ENCODE results near the gene ATP11A. TPM values are rescaled to one million over a fixed set of nuclear protein-coding genes. Genes with fewer than 3 reads are reported as not detected.

Gene ATP11A
- total and polyA plus RNA-seq, 5 donors from 2014 or later = 3.8 to 75.7 (median 5.0) TPM

GRCh38 chr13:112658808-112659207 lies 31.0 kb upstream of the ATP11A start:
- Mint-ChIP-seq H3K4me3 (no peak overlapping the region), H3K27ac (no peak overlapping the region), H3K4me1 (no peaks in the 10 kb centered on the region), H3K27me3 (no peaks in the 10 kb centered on the region), H3K36me3 (no peaks in the 10 kb centered on the region), H3K9me3 (peaks cover 0 to 9% (median 1%) of the 10 kb centered on the region in 7 donors)
- Histone ChIP-seq H3K27ac (ENCODE audit: insufficient read depth, low read length, poor library complexity, severe bottlenecking) (no peak overlapping the region), H3K36me3 (ENCODE audit: control insufficient read depth, insufficient read depth, low read length) (no peaks in the 10 kb centered on the region), H3K4me3 (ENCODE audit: low read depth, low read length) (no peak overlapping the region), H3K4me1 (ENCODE audit: control insufficient read depth, insufficient read depth, low read length, poor library complexity, severe bottlenecking) (no peaks in the 10 kb centered on the region), H3K9me3 (ENCODE audit: control insufficient read depth in 2 of 2, low read length in 2 of 2) (no peaks in the 10 kb centered on the region), H3K27me3 (ENCODE audit: control insufficient read depth, insufficient read depth, low read length) (peaks cover 1% of the 10 kb centered on the region)
- DNase-seq (no peak), ATAC-seq (ENCODE audit: low read depth in 2 of 2) (no peak)

- Histone ChIP-seq H3K9me3 (ENCODE audit: control insufficient read depth in 2 of 2, low read length in 2 of 2) (no peaks in the 10 kb centered on the region), H3K27ac (ENCODE audit: insufficient read depth, low read length, poor library complexity, severe bottlenecking) (no peak overlapping the region), H3K36me3 (ENCODE audit: control insufficient read depth, insufficient read depth, low read length) (no peaks in the 10 kb centered on the region), H3K4me1 (ENCODE audit: control insufficient read depth, insufficient read depth, low read length, poor library complexity, severe bottlenecking) (no peaks in the 10 kb centered on the region), H3K27me3 (ENCODE audit: control insufficient read depth, insufficient read depth, low read length) (peaks cover 1% of the 10 kb centered on the region), H3K4me3 (ENCODE audit: low read depth, low read length) (no peak overlapping the region)
- DNase-seq = no peak
- no peak overlapping the region for H3K27ac Mint-ChIP-seq
- no peaks in the 10 kb centered on the region for H3K27me3 Mint-ChIP-seq
- no peak overlapping the region for H3K4me3 Mint-ChIP-seq
- no peaks in the 10 kb centered on the region for H3K4me1 Mint-ChIP-seq
- peaks cover 0 to 9% (median 2%) of the 10 kb centered on the region in 7 donors for H3K9me3 Mint-ChIP-seq
- ATAC-seq (ENCODE audit: low read depth in 2 of 2) = no peak
- H3K36me3 Mint-ChIP-seq = no peaks in the 10 kb centered on the region
These were observed 28.5 kb upstream of the ATP11A start for GRCh38 chr13:112661291-112661690.

DNA sequence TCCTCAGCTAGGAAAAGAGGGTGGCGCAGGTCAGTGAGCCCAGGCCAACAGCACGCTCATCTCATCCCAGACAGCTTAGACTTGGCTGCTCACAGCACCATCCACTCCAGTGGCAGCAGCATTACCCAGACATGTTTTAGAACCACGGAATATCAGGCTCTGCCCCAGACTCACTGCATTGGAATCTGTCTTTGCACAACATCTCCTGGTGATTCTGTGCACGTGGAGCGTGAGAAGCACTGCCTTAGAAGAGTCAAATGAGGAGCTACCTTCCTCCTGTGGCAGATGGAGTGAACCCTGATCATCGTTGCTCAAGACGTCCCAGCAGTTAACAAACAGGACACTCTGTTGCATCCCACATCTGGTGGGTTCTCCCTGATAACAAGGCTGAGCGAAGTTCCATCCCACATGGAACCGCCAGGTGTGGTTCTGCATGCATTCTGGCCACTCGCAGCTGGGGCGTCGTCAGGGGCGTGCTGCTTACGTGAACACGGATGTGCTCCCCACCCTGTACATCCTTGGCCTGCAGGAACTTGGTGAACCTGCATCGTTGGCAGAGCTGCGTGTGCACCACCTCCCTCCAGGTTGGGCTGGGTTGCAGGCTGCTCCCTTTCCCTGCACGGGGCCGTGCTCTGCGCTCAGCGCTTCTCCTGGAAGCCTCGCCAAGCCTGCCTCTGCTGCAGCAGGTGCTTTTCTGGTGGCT lies 25.2 kb upstream of the ATP11A start:
- Histone ChIP-seq H3K27ac (ENCODE audit: insufficient read depth, low read length, poor library complexity, severe bottlenecking) (no peak overlapping the region), H3K9me3 (ENCODE audit: control insufficient read depth in 2 of 2, low read length in 2 of 2) (no peaks in the 10 kb centered on the region), H3K4me3 (ENCODE audit: low read depth, low read length) (no peak overlapping the region), H3K4me1 (ENCODE audit: control insufficient read depth, insufficient read depth, low read length, poor library complexity, severe bottlenecking) (no peaks in the 10 kb centered on the region), H3K36me3 (ENCODE audit: control insufficient read depth, insufficient read depth, low read length) (no peaks in the 10 kb centered on the region), H3K27me3 (ENCODE audit: control insufficient read depth, insufficient read depth, low read length) (peaks cover 1% of the 10 kb centered on the region)
- H3K4me1 Mint-ChIP-seq = no peaks in the 10 kb centered on the region
- no peak for DNase-seq
- ATAC-seq (ENCODE audit: low read depth in 2 of 2) = no peak
- no peaks in the 10 kb centered on the region for H3K27me3 Mint-ChIP-seq
- H3K27ac Mint-ChIP-seq = no peak overlapping the region
- H3K36me3 Mint-ChIP-seq = no peaks in the 10 kb centered on the region
- no peak overlapping the region for H3K4me3 Mint-ChIP-seq
- H3K9me3 Mint-ChIP-seq = peaks cover 0 to 9% (median 2%) of the 10 kb centered on the region in 7 donors

GRCh38 chr13:112668924-112669323 lies 20.9 kb upstream of the ATP11A start:
- peaks cover 0 to 2% (median 0%) of the 10 kb centered on the region in 7 donors for H3K9me3 Mint-ChIP-seq
- H3K4me3 Mint-ChIP-seq = no peak overlapping the region
- Histone ChIP-seq H3K9me3 (ENCODE audit: control insufficient read depth in 2 of 2, low read length in 2 of 2) (no peaks in the 10 kb centered on the region), H3K27me3 (ENCODE audit: control insufficient read depth, insufficient read depth, low read length) (no peaks in the 10 kb centered on the region), H3K4me1 (ENCODE audit: control insufficient read depth, insufficient read depth, low read length, poor library complexity, severe bottlenecking) (peaks cover 6% of the 10 kb centered on the region), H3K36me3 (ENCODE audit: control insufficient read depth, insufficient read depth, low read length) (no peaks in the 10 kb centered on the region), H3K4me3 (ENCODE audit: low read depth, low read length) (no peak overlapping the region), H3K27ac (ENCODE audit: insufficient read depth, low read length, poor library complexity, severe bottlenecking) (no peak overlapping the region)
- no peaks in the 10 kb centered on the region for H3K36me3 Mint-ChIP-seq
- H3K4me1 Mint-ChIP-seq = peaks cover 3 to 12% (median 7%) of the 10 kb centered on the region in 4 donors
- no peak for DNase-seq
- no peak overlapping the region for H3K27ac Mint-ChIP-seq
- H3K27me3 Mint-ChIP-seq = peaks cover 4% of the 10 kb centered on the region
- ATAC-seq (ENCODE audit: low read depth in 2 of 2) = no peak

DNA sequence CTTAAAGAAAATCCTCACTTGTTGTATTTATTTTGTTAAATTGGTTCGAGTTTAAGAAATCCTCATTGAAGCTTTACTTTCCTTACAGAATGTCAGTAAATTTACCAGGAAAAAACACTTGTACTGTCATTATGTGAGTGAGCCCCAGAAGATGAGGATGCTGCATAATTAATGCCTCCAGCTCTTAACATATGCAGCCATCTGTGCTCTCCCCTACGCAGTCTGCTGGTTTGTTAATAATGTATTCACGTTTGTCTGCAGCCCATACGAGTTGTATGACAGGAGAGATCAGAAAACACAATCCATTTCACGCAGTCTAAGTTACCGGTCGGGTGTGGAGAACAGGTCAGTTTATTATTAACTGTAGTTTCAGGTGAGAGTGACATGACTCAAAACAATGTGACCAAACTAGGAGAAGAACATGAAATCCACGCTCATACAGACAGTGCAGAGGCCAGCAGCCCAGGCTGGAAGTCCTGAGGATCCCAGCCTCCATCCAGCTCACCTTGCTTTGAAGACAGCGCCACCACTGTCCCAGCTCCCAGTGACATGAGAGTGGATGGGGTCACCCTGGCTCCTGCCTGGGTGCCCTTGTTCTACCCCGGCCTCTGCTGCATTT lies 19.8 kb upstream of the ATP11A start:
- Histone ChIP-seq H3K9me3 (ENCODE audit: control insufficient read depth in 2 of 2, low read length in 2 of 2) (no peaks in the 10 kb centered on the region), H3K27me3 (ENCODE audit: control insufficient read depth, insufficient read depth, low read length) (no peaks in the 10 kb centered on the region), H3K4me1 (ENCODE audit: control insufficient read depth, insufficient read depth, low read length, poor library complexity, severe bottlenecking) (peaks cover 16% of the 10 kb centered on the region), H3K36me3 (ENCODE audit: control insufficient read depth, insufficient read depth, low read length) (no peaks in the 10 kb centered on the region), H3K27ac (ENCODE audit: insufficient read depth, low read length, poor library complexity, severe bottlenecking) (no peak overlapping the region), H3K4me3 (ENCODE audit: low read depth, low read length) (no peak overlapping the region)
- no peaks in the 10 kb centered on the region for H3K36me3 Mint-ChIP-seq
- DNase-seq = no peak
- no peak overlapping the region for H3K4me3 Mint-ChIP-seq
- no peak overlapping the region for H3K27ac Mint-ChIP-seq
- H3K27me3 Mint-ChIP-seq = peaks cover 4% of the 10 kb centered on the region
- no peak for ATAC-seq (ENCODE audit: low read depth in 2 of 2)
- H3K4me1 Mint-ChIP-seq = peaks cover 6 to 21% (median 13%) of the 10 kb centered on the region in 4 donors
- H3K9me3 Mint-ChIP-seq = no peaks in the 10 kb centered on the region

- ATAC-seq (ENCODE audit: low read depth in 2 of 2) (no peak), DNase-seq (no peak)
- peak overlapping the region in 1 of 3 donors; percentile 23 for H3K27ac Mint-ChIP-seq
These were observed 19.0 kb upstream of the ATP11A start for GRCh38 chr13:112670864-112671263.

GRCh38 chr13:112671359-112671758 lies 18.5 kb upstream of the ATP11A start:
- DNase-seq (no peak), ATAC-seq (ENCODE audit: low read depth in 2 of 2) (no peak)
- no peaks in the 10 kb centered on the region for H3K27me3 ChIP-seq (ENCODE audit: control insufficient read depth, insufficient read depth, low read length)
- Mint-ChIP-seq H3K9me3 (peaks cover 0 to 1% (median 0%) of the 10 kb centered on the region in 7 donors), H3K4me1 (peaks cover 10 to 29% (median 19%) of the 10 kb centered on the region in 4 donors), H3K4me3 (peak overlapping the region in 1 of 4 donors; percentile 86), H3K36me3 (no peaks in the 10 kb centered on the region), H3K27ac (no peak overlapping the region), H3K27me3 (peaks cover 4% of the 10 kb centered on the region)
- H3K4me3 ChIP-seq (ENCODE audit: low read depth, low read length) = no peak overlapping the region
- H3K4me1 ChIP-seq (ENCODE audit: control insufficient read depth, insufficient read depth, low read length, poor library complexity, severe bottlenecking) = peaks cover 21% of the 10 kb centered on the region
- H3K9me3 ChIP-seq (ENCODE audit: control insufficient read depth in 2 of 2, low read length in 2 of 2) = no peaks in the 10 kb centered on the region
- no peak overlapping the region for H3K27ac ChIP-seq (ENCODE audit: insufficient read depth, low read length, poor library complexity, severe bottlenecking)
- no peaks in the 10 kb centered on the region for H3K36me3 ChIP-seq (ENCODE audit: control insufficient read depth, insufficient read depth, low read length)

More at GRCh38 chr13:112670864-112671263, 19.0 kb upstream of the ATP11A start:
- Histone ChIP-seq H3K27me3 (ENCODE audit: control insufficient read depth, insufficient read depth, low read length) (no peaks in the 10 kb centered on the region), H3K4me3 (ENCODE audit: low read depth, low read length) (no peak overlapping the region), H3K36me3 (ENCODE audit: control insufficient read depth, insufficient read depth, low read length) (no peaks in the 10 kb centered on the region), H3K4me1 (ENCODE audit: control insufficient read depth, insufficient read depth, low read length, poor library complexity, severe bottlenecking) (peaks cover 21% of the 10 kb centered on the region), H3K9me3 (ENCODE audit: control insufficient read depth in 2 of 2, low read length in 2 of 2) (no peaks in the 10 kb centered on the region), H3K27ac (ENCODE audit: insufficient read depth, low read length, poor library complexity, severe bottlenecking) (no peak overlapping the region)
- Mint-ChIP-seq H3K27me3 (peaks cover 4% of the 10 kb centered on the region), H3K9me3 (no peaks in the 10 kb centered on the region), H3K36me3 (no peaks in the 10 kb centered on the region), H3K4me1 (peaks cover 10 to 28% (median 19%) of the 10 kb centered on the region in 4 donors), H3K4me3 (no peak overlapping the region)

Data from CD4-positive, CD25-positive, alpha-beta regulatory T cell (primary cell).